Neural cell (in vitro differentiated cells): ENCODE data around the gene TTC39A. TPM values are rescaled to one million over a fixed set of nuclear protein-coding genes. Genes with fewer than 3 reads are reported as not detected.

ENCODE experiments used
- H2AFZ ChIP-seq: fragments of 200-600, 300-800 bp; sonication (generic), shearing (Covaris generic); 2 replicates; pipeline ENCODE4 v1.6.0; 2014; ENCODE audit warnings: low read depth, mild to moderate bottlenecking, antibody characterized with exemption, low read length, moderate library complexity
- H3F3A ChIP-seq: fragments of 200-600 bp; shearing (Covaris generic); 2 replicates; pipeline ENCODE4 v1.6.1; 2016; ENCODE audit warnings: mild to moderate bottlenecking, moderate library complexity, mixed read lengths, antibody characterized with exemption, low read length; ENCODE audit not compliant: insufficient read depth, poor library complexity, severe bottlenecking
- H3K27ac ChIP-seq: fragments of 200-600, 300-800 bp; sonication (generic), shearing (Covaris generic); 2 replicates; pipeline ENCODE4 v1.5.1; 2014; ENCODE audit warnings: mild to moderate bottlenecking, low read length, moderate library complexity
- H3K27me3 ChIP-seq: fragments of 300-800, 200-600 bp; sonication (generic), shearing (Covaris generic); 2 replicates; pipeline ENCODE4 v1.6.0; 2014; ENCODE audit warnings: mild to moderate bottlenecking, low read depth, low read length, moderate library complexity; ENCODE audit not compliant: insufficient read depth
- H3K36me3 ChIP-seq: fragments of 300-800, 200-600 bp; sonication (generic), shearing (Covaris generic); 2 replicates; pipeline ENCODE4 v1.5.1; 2014; ENCODE audit warnings: mild to moderate bottlenecking, antibody characterized with exemption, low read length, moderate library complexity; ENCODE audit not compliant: insufficient read depth
- H3K4me2 ChIP-seq: fragments of 300-800, 200-600 bp; sonication (generic), shearing (Covaris generic); 2 replicates; pipeline ENCODE4 v1.6.0; 2014; ENCODE audit warnings: mild to moderate bottlenecking, low read length
- H3K4me3 ChIP-seq: fragments of 300-800, 200-600 bp; sonication (generic), shearing (Covaris generic); 2 replicates; pipeline ENCODE4 v1.5.1; 2014; ENCODE audit warnings: mild to moderate bottlenecking, low read length, moderate library complexity
- H3K79me2 ChIP-seq: fragments of 200-600 bp; shearing (Covaris generic); replicated peaks from 2 replicates; pipeline ENCODE4 v1.6.0; 2014; ENCODE audit warnings: mild to moderate bottlenecking, low read length, moderate library complexity; ENCODE audit not compliant: insufficient read depth
- H3K9ac ChIP-seq: fragments of 300-800, 200-600 bp; sonication (generic), shearing (Covaris generic); 2 replicates; pipeline ENCODE4 v1.6.1; 2016; ENCODE audit warnings: mild to moderate bottlenecking, low read length, mixed read lengths
- H3K9me2 ChIP-seq: fragments of 200-600 bp; shearing (Covaris generic); 2 replicates; pipeline ENCODE4 v1.6.1; 2016; ENCODE audit warnings: mild to moderate bottlenecking, low read length, mixed read lengths; ENCODE audit not compliant: insufficient read depth
- H3K9me3 ChIP-seq: fragments of 200-600, 300-800 bp; sonication (generic), shearing (Covaris generic); 2 replicates; pipeline ENCODE4 v1.6.1; 2016; ENCODE audit warnings: mild to moderate bottlenecking, mixed run types, low read length, moderate library complexity, mixed read lengths
- H4K20me1 ChIP-seq: fragments of 200-600 bp; shearing (Covaris generic); 2 replicates; pipeline ENCODE4 v1.6.1; 2016; ENCODE audit warnings: mild to moderate bottlenecking, mixed run types; ENCODE audit not compliant: insufficient read depth
- EP300 ChIP-seq: fragments of 450-650 bp; conservative IDR thresholded peaks from 2 replicates; pipeline ENCODE4 v1.6.1; 2014; ENCODE audit warnings: antibody characterized with exemption, mild to moderate bottlenecking, moderate library complexity; ENCODE audit not compliant: poor library complexity, severe bottlenecking
- EZH2 ChIP-seq: fragments of 200-600, 300-800 bp; shearing (Covaris generic), sonication (generic); IDR thresholded peaks from 2 replicates; pipeline ENCODE4 v1.6.1; 2014; ENCODE audit warnings: antibody characterized with exemption, low read length, borderline replicate concordance, mild to moderate bottlenecking; ENCODE audit not compliant: insufficient read depth, poor library complexity, severe bottlenecking
- MXI1 ChIP-seq: fragments of 450-650 bp; conservative IDR thresholded peaks from 2 replicates; pipeline ENCODE4 v1.6.1; 2014; ENCODE audit warnings: antibody characterized with exemption, mild to moderate bottlenecking; ENCODE audit not compliant: poor library complexity, severe bottlenecking
- POLR2AphosphoS5 ChIP-seq: IDR thresholded peaks from 2 replicates; pipeline ENCODE4 v1.6.1; 2012
- RAD21 ChIP-seq: fragments of 450-650 bp; conservative IDR thresholded peaks from 2 replicates; pipeline ENCODE4 v1.6.1; 2014; ENCODE audit warnings: antibody characterized with exemption, mild to moderate bottlenecking, moderate library complexity
- SMC3 ChIP-seq: fragments of 450-650 bp; conservative IDR thresholded peaks from 2 replicates; pipeline ENCODE4 v1.6.1; 2014; ENCODE audit warnings: antibody characterized with exemption, mild to moderate bottlenecking, moderate library complexity; ENCODE audit not compliant: poor library complexity
- TAF1 ChIP-seq: IDR thresholded peaks from 2 replicates; pipeline ENCODE4 v1.6.1; 2012; ENCODE audit warnings: low read depth
- polyA plus RNA-seq: library from polyadenylated mRNA; depleted of rRNA; stranded (reverse); fragments of >200 nt; gene quantifications from 2 replicates; pipeline ENCODE4 v1.2.3, GENCODE V29; 2014
- TF ChIP-seq, protein P1 (sequence below): IDR thresholded peaks from 2 replicates; pipeline ENCODE4 v1.6.1; 2012; ENCODE audit warnings: borderline replicate concordance
- TF ChIP-seq, protein P2 (sequence below): fragments of 450-650 bp; IDR thresholded peaks from 2 replicates; pipeline ENCODE4 v1.5.1; 2014; ENCODE audit warnings: antibody characterized with exemption, mild to moderate bottlenecking, moderate library complexity; ENCODE audit not compliant: poor library complexity, severe bottlenecking

Gene TTC39A
- polyA plus RNA-seq, 1 donor from 2014 or later: 1.1 TPM

DNA sequence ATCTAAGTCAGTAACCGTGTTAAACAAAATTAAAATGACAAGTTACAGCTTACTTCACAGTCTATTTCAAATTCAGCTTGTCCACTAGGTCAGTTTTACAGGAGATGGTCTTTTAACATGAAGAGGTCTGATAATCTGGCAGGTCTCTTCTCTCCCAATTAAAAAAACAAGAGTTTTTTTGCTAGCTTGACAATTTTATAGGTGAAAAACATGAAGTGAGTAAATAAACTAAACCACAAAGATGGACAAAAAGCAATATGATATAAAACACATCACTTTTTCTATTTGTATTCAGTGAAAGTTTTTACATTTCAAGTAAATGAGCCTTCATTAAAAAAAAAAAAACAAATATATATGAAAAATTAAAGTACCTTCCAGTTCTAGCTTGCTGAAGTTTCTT lies 25.0 kb upstream of the TTC39A start:
- H3K4me3 ChIP-seq: no peak overlapping the region
- H3K36me3 ChIP-seq: no peaks in the 10 kb centered on the region
- H3F3A ChIP-seq: no peaks in the 10 kb centered on the region
- H3K27ac ChIP-seq: no peak overlapping the region
- H3K79me2 ChIP-seq: no peaks in the 10 kb centered on the region
- H4K20me1 ChIP-seq: no peaks in the 10 kb centered on the region
- H3K9me2 ChIP-seq: no peaks in the 10 kb centered on the region
- H3K4me2 ChIP-seq: no peak overlapping the region
- no peak overlapping the region for H2AFZ ChIP-seq
- TF ChIP-seq EP300 (no peak), SMC3 (no peak), POLR2AphosphoS5 (no peak), MXI1 (no peak), TAF1 (no peak), EZH2 (no peak), RAD21 (no peak)
- TF ChIP-seq, protein P1, sequence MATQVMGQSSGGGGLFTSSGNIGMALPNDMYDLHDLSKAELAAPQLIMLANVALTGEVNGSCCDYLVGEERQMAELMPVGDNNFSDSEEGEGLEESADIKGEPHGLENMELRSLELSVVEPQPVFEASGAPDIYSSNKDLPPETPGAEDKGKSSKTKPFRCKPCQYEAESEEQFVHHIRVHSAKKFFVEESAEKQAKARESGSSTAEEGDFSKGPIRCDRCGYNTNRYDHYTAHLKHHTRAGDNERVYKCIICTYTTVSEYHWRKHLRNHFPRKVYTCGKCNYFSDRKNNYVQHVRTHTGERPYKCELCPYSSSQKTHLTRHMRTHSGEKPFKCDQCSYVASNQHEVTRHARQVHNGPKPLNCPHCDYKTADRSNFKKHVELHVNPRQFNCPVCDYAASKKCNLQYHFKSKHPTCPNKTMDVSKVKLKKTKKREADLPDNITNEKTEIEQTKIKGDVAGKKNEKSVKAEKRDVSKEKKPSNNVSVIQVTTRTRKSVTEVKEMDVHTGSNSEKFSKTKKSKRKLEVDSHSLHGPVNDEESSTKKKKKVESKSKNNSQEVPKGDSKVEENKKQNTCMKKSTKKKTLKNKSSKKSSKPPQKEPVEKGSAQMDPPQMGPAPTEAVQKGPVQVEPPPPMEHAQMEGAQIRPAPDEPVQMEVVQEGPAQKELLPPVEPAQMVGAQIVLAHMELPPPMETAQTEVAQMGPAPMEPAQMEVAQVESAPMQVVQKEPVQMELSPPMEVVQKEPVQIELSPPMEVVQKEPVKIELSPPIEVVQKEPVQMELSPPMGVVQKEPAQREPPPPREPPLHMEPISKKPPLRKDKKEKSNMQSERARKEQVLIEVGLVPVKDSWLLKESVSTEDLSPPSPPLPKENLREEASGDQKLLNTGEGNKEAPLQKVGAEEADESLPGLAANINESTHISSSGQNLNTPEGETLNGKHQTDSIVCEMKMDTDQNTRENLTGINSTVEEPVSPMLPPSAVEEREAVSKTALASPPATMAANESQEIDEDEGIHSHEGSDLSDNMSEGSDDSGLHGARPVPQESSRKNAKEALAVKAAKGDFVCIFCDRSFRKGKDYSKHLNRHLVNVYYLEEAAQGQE: no peak
- TF ChIP-seq, protein P2, sequence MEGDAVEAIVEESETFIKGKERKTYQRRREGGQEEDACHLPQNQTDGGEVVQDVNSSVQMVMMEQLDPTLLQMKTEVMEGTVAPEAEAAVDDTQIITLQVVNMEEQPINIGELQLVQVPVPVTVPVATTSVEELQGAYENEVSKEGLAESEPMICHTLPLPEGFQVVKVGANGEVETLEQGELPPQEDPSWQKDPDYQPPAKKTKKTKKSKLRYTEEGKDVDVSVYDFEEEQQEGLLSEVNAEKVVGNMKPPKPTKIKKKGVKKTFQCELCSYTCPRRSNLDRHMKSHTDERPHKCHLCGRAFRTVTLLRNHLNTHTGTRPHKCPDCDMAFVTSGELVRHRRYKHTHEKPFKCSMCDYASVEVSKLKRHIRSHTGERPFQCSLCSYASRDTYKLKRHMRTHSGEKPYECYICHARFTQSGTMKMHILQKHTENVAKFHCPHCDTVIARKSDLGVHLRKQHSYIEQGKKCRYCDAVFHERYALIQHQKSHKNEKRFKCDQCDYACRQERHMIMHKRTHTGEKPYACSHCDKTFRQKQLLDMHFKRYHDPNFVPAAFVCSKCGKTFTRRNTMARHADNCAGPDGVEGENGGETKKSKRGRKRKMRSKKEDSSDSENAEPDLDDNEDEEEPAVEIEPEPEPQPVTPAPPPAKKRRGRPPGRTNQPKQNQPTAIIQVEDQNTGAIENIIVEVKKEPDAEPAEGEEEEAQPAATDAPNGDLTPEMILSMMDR: no peak
- no peaks in the 10 kb centered on the region for H3K9me3 ChIP-seq
- H3K27me3 ChIP-seq: no peaks in the 10 kb centered on the region
- no peak overlapping the region for H3K9ac ChIP-seq

DNA sequence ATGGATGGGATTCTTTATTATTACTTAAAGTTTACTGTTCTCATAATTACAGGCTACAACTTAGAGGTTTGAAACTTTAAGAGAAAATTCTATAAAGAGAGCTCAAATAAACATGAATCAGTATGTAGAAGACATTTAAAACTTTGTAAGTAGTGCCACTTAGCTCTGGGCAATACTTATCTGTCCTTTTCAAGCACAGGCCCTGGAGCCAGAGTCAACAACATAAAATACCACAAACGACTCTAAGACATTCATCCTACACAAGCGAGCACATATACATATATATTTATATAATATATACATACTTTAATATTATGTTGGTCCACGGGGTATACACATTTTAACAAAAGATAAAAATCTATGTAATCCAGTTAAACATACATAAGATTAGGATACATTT lies 24.1 kb upstream of the TTC39A start:
- no peak overlapping the region for H2AFZ ChIP-seq
- no peaks in the 10 kb centered on the region for H3K36me3 ChIP-seq
- no peak for TF ChIP-seq POLR2AphosphoS5
- TF ChIP-seq EP300: no peak
- H3K9ac ChIP-seq: no peak overlapping the region
- H3K4me2 ChIP-seq: no peak overlapping the region
- H3K9me3 ChIP-seq: no peaks in the 10 kb centered on the region
- no peaks in the 10 kb centered on the region for H3K27me3 ChIP-seq
- no peak overlapping the region for H3K27ac ChIP-seq
- no peak overlapping the region for H3K4me3 ChIP-seq
- no peaks in the 10 kb centered on the region for H3K9me2 ChIP-seq
- H4K20me1 ChIP-seq: no peaks in the 10 kb centered on the region
- H3F3A ChIP-seq: no peaks in the 10 kb centered on the region
- no peaks in the 10 kb centered on the region for H3K79me2 ChIP-seq

DNA sequence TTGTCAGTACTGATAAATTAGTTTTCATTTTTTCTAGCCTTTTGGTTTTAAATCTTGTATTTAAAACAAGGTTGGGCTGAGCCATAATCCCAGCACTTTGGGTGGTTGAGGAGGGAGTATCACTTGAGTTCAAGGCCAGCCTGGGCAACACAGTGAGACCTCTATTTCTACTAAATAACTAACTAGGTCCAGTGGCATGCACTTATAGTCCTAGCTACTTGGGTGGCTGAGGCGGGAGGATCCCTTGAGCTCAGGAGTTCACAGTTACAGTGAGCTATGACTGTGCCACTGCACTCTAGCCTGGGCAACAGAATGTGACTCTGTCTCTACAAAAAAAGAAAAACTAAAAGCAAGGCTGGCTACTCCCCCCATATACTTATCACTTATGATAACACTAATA lies 21.5 kb upstream of the TTC39A start:
- TF ChIP-seq, protein P2: no peak
- no peak for TF ChIP-seq SMC3
- no peak for TF ChIP-seq RAD21
- no peak for TF ChIP-seq POLR2AphosphoS5
- TF ChIP-seq, protein P1: no peak
- TF ChIP-seq EP300: no peak
- TF ChIP-seq TAF1: no peak
- no peak for TF ChIP-seq EZH2
- TF ChIP-seq MXI1: no peak
- Histone ChIP-seq H3F3A (no peaks in the 10 kb centered on the region), H3K27me3 (no peaks in the 10 kb centered on the region), H3K79me2 (no peaks in the 10 kb centered on the region), H3K27ac (no peak overlapping the region), H2AFZ (no peak overlapping the region), H3K9me3 (no peaks in the 10 kb centered on the region), H3K36me3 (no peaks in the 10 kb centered on the region), H3K4me3 (no peak overlapping the region), H3K9me2 (no peaks in the 10 kb centered on the region), H3K9ac (no peak overlapping the region), H4K20me1 (no peaks in the 10 kb centered on the region), H3K4me2 (no peak overlapping the region)
